Left renal pelvis (tissue), 4 donors: ENCODE results near the gene KCNK13. TPM values are rescaled to one million over a fixed set of nuclear protein-coding genes. Genes with fewer than 3 reads are reported as not detected.

Experiments
- DNase-seq, 4 donors: peaks; one replicate each; pipeline ENCODE4 v3.0.0-alpha.2; 2013; ENCODE audit warnings: low read depth in 4 of 4, low spot score in 3 of 4
- polyA plus RNA-seq, 4 donors: library from polyadenylated mRNA; unstranded; fragments of 120-200 nt; gene quantifications; one replicate each; pipeline ENCODE4 v1.2.1, GENCODE V29; 2013; ENCODE audit not compliant: insufficient read length in 4 of 4

The KCNK13 gene
- polyA plus RNA-seq, 4 donors: 0.08 to 0.23 (median 0.22) TPM

DNA sequence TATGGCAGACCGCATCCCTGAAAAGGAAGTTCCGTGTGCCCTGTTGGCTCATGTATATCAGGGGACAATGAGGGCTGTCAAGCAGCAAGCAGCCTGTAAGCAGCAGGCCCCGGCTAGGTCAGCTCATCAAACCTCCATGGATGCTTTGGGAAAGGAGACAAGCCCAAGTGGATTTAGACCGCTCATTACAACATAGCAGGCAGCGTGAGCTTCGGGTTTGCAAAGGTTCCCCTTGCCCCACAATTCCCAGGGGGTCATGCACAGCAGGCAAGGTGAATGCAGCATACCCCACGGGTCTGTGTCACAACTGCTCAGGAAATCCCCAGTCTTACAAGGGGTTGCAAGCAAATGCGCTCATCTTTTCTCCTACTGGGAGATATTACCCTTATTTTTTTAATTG, 54.6 kb downstream of the KCNK13 start:
- DNase-seq: no peak

DNA sequence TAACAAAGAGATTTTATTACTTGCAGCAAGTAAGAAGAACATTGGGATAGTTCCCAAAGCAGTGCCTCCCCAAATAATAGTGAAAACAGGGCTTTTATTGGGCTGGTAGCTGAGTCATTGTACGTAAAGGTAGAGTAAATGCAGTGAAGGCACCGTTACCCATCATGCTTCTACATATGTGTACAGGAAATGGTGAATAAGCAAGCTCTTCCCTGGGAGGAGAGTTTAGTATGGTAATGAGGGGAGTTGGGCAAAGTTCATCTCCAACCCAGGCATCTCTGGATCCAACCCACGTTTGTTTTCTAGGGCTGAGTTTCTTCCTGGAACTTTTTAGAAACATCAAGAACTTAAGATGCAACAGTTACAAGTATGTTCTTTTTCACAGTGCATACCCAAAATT, 56.2 kb downstream of the KCNK13 start:
- DNase-seq: no peak

DNA sequence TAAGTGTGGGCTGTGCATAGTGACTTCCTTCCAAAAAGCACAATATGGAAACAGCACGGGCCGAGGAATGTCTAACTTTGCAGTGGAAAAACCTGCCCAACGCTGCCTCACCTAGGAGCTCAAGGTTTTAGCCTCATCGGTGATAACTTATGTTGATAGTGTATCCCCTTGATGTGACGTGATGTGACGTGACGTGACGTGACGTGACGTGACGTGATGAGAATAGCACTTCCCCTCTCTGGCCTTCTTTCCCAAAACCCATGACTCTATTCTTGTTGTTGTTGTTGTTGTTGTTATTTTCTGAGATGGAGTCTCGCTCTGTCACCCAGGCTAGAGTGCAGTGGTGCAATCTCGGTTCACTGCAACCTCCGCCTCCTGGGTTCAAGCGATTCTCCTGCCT, 64.5 kb downstream of the KCNK13 start:
- DNase-seq: no peak

DNA sequence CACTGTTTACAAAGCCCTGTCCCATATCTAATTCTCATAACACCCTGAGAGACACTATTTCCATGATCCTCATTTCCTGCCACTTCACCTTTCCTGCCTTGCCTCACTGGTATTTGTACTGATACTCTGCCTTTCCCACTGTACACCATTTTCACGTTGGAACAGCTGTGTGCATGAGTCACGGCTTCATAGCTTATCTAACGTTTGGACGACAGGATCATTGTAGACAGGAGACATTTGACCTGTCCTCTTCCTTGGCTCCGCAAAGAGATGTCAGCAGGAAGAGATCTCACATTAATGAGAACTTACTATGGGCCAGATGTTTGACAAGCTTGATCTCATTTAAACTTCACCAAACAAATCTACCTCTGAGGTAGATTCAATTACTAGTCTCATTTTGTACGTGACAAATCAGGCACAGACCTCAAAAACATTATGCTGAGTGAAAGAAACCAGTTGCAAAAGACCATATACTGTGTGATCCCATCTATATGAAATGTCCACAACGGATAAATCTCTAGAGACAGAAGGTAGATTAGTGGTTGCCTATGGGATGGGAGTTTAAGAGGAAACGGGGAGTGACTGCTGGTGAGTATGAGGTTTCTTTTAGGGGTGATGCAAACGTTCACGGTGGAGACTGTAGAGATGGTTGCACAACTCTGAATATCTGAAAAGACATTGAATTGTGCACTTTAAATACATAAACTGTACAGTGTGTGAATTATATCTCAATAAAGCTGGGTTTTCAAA, 71.2 kb downstream of the KCNK13 start:
- DNase-seq: no peak

DNA sequence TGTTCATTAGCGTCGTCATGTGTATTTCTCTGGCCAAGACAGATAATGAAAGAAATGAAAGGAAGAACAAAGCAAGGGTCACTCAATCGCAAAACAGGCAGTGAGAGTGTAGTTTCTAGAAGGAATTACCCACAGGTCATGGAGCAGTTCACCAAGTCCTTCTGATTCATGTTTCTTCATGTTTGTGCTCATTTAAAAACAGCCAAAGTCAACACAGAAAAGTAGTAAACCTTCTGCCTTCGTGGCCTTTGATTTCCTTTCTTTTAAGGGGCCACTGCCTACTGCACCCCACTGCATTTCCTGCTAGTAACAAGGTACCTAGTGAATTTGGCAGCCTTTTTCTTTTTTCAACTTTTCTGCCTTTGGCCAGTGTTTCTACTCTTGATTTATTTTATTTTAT, 75.1 kb downstream of the KCNK13 start:
- no peak for DNase-seq

DNA sequence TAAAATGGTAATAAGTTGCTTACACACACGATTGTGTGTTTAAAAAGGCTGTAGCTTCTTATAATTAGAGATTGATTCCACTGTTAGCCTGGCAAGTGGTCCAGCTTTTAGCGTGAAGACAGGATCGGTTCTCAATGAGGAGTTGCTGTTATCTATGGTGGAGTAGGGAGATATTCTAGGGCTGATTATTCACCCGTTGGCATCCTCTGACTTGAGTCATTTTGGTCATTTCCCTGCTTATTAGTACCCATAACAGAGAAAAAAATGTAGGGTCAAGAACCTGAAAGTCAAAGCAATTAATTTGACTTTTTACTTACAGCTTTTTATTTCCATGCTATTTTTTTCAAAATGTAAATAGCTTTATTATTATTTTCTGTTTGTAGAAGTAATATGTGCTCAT, 76.0 kb downstream of the KCNK13 start:
- DNase-seq: no peak

DNA sequence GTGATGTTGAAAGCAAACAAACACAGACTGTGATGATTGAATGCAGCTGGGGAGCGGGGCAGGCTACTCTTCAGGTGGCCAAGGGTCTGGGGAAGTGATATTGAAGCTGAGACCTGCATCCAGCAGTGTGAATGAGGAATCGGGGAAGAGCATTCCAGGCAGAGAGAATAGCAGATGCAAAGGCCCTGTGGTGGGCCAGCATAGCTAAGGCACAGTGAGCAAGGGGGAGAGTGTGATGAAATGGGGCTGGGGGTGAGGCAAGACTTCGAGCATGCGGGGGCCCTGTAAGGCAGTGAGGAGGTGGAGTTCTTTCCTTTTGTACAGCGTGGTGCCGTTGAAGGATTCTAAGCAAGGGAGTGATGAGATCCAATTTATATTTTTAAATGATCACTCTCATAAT, 77.4 kb downstream of the KCNK13 start:
- no peak for DNase-seq

DNA sequence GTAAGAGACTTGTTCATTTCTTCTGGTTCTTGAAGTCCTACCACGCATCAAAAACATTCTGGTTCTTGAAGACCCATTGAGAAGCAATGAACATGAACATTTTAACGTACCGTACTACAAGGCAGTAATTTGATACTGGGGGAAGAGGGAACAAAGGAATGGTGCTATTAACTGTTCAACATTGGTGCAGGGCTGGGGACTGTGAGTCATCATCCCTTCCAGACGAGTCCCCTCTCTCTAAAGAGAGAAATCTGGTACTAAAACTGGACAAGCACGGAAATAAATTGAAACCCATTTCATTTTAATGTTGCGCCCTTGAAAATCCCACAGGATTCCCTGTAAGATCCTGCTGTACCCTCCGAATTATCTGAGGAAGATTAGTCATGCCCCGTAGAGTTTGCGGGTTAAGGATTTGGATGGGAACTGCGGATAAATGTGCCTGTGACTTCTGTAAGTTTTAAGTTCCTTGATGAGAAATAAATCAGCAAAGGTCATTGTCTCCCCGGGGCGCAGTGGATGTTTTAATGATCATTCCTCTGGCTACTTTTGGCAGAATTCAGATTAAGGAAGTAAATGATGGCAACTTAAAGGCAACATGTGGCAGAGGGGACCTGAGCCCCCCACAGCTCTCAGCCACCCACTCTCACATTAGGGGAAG, 78.6 kb downstream of the KCNK13 start:
- DNase-seq: no peak

DNA sequence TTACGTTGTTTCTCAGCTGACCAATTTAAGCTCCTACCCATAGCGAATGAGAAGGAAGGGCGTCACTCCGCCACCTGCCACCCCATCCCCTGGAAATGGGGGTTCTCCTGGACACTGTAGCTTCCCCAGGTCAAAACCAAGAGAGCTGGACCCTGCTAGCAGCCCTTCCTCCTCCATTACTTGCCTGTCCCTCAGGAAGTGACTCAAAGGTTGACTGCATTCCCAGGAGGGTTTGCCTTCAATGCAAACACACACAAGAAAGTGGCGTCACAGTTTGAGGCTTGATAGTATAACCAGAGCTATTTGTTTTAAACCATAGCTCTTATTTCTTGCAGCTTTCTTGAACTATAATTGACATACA, 79.1 kb downstream of the KCNK13 start:
- DNase-seq: no peak

DNA sequence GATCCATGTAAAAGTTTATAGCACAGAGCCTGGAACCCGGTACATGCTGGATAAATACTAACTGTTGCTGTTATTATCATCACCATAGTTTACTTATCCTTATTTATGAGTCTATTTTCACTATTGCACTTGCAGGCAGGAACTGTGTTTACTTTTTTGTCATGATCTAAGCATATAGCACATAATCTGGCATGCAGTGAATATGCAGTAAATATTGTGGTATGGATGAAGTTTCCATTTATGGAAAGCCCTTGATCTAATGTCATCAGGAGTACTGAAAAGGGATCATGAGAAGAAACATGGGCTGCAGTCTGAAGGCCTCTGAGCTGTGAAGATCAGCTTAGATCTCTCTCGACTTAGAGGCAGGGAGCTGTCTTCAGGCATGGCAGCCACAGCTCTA, 91.6 kb downstream of the KCNK13 start:
- no peak for DNase-seq

DNA sequence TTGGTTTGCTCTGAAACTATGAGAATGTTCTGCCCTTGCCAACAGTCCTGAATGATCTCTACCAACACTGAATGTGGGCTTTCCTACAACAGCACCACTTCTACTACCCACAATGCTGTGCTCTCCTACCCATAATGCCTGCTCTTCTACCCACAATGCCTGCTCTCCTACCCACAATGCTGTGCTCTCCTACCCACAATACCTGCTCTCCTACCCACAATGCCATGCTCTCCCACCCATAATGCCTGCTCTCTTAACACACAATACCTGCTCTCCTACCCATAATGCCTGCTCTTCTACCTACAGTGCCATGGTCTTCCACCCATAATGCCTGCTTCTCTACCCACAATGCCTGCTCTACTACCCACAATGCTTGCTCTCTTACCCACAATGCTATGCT, 92.3 kb downstream of the KCNK13 start:
- no peak for DNase-seq

DNA sequence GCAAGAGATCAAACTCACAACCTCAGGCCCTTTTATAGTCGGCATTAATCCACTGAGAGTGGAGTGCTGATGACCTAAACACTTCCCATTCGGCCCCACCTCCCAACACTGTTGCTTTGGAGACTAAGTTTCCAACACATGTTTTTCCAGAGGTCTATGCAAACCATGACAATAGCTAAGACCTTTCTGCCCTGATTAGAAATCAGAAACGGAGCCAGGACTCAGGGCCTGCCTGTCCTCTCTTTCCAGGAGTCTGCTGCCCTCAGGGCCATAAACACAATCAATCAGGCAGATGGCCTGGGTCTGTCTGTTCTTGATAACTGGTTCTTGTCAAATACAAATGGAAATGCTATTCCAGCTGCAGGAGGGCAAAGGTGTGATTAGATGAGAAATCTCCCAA, 97.4 kb downstream of the KCNK13 start:
- no peak for DNase-seq

DNA sequence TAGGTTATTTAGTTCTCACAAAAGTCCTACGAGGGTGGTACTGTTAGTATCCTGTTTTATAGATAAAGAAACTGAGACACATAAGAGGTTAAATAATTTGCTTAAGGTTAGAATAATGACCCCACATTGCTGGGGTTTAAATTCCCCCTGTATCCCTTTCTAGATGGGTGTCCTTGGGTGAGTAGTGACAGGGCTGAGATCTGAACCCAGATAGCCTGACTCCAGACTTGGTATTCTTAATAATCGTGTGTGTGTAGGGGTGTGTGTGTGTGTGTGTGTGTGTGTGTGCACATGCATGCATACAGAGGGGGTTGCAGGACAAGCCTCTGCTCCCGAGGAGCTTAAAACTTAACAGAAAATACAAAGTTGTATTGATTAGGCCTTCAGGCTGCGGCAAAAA, 97.9 kb downstream of the KCNK13 start:
- DNase-seq: no peak

DNA sequence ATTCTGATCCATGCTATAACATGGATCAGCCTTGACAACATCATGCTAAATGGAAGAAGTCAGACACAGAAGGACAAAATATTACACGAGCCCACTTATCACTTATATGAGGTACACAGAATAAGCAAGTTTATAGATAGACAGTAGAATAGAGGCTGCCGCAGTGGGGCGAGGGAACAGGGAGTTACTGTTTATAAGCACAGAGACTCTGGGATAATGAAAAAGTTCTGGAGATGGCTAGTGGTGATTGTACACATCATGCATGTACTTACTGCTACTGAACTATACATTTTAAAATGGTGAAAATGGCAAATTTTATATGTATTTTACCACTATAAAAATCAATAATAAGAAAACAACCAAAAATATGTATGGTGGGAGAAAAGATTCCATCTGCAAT, 99.3 kb downstream of the KCNK13 start:
- no peak for DNase-seq

DNA sequence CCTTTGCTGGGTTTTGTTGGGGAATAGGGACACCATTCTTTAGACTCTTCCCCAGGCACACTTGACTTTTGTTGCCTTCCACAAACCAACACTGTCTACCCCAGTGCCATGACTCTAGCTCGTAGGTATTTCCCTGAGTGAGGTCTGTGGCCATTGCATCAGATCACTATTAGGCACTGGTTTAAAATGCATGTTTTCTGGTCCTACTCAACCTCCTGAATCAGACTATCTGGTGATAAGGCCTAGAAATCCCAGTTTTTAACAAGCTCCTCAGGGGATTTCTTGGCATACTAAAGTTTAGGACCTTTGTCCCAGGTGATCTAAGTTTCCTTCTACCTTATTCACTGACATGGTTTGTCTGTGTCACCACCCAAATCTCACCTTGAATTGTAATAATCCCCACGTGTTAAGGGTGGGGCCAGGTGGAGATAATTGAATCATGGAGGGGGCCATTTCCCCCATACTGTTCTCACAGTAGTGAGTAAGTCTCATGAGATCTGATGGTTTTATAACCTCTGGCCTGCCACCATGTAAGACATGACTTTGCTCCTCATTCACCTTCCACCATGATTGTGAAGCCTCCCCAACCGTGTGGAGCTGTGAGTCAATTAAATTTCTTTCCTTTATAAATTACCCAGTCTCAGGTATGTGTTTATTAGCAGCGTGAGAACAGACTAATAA, 106.8 kb downstream of the KCNK13 start:
- DNase-seq: no peak

DNA sequence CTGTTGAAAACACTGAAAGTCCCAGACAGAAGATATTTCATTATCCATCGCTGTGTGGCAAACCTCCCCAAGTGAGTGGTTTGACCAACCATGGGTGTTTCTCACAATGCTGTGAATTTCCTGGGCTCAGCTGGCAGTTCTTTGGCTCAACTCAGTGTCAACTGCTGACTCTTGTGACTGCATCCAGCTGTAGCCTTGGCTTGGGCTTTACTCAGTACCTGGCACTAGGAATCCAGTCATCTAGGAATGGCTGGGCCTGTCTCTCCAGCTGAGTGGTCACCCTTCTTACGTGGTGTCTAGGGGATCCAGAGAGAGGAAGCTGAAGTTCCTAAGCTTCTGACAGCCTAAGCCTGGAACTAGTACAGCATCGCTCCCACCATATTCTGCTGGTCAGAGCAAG, 113.8 kb downstream of the KCNK13 start:
- no peak for DNase-seq

DNA sequence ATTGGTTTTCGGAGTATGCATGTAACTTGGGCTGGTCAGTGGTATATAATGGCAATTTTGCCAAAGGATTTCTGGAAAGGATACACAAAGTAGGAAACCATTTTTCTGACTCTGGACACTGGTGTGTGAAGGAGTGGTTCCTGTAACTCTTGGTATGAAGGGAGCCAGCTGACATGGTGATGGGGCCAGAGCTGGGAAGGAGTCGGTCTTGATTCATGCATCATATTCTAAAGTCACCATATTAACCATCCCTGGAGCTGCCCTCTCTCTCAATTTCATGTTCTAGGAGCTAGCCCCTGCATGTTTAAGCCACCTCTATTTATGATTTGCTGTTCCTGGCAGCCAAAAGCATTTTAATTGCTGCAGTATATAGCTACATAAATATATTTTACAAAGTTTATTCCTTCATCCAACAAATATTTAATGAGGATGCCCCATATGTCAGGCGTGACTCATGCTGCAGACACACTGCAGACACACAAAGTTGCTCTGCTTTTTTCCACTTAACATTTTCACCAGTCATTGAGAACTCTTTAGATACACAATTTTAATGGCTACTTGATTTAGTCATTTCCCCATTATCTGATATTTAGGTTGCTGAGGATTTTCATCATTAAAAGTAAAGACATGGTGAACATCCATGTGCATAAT, 115.9 kb downstream of the KCNK13 start:
- DNase-seq: no peak

DNA sequence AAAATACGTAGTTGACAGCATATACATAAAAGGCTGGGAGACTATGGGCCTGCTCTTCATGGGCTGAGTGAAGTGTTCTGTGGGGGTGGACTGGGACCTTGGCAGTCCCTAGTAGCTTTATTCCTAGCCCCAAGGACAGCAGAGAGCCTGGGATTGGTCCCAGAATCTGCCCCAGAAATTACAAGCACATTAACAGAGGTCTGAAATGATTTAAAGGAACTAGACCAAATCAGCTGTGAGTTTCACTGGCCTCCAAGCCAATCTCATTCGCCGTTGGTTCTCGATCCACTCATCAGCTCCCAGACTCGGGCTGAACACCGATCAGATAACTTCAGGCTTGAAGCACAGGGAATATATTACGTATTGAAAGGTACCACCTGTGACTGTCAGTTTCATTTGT, 117.6 kb downstream of the KCNK13 start:
- no peak for DNase-seq

DNA sequence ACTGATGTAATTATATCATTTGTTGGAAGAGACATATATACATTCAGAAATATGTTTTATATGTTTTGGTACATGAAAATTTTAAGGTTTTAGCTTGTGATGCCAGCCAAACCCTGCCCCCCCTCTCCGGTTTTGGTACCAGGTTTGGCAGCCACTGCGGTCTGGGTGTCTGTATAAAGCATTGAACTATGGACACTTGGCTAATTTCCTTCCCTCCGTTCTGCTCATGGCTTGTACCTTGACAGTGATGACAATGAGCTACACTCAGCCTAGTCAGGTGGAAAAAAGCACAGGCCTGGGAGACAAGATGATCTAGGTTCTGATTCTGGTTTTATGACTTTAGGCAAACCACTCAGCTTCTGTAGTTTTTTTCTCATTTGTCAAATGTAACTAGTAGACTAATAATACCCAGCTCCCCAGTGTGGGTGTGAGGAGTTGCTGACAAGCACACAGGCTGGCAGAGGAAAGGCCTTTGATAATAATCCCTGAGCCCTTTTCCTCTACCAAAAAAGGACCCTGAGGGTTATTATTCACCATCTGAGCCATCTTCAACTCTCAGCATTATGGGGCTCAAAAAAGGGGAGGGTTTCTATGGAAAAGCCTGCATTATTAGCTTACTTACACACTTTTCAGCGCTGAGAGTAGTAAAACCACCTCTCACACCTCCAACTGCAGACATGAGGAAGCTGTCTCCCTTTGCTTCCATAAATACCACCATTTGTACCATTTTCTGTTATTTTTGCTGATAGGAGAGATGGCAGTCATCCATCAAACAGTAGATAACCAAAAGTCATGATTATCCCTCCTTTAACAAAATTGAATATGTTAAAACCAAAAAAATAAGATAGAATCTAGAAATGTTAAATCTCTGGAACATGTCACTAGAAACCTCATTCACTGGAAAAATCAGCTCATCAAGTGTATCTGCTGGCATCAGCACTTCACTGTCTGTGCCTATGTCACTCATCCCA, 118.3 kb downstream of the KCNK13 start:
- DNase-seq: no peak

DNA sequence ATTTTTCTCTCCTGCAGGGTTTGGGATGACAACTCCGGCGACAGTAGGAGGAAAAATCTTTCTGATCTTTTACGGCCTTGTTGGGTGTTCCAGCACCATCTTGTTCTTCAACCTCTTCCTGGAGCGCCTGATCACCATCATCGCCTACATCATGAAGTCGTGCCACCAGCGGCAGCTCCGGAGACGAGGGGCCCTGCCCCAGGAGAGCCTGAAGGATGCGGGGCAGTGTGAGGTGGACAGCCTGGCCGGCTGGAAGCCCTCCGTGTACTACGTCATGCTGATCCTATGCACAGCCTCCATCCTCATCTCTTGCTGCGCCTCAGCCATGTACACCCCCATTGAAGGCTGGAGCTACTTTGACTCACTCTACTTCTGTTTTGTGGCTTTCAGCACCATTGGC, 122.3 kb downstream of the KCNK13 start:
- no peak for DNase-seq
